Neural progenitor cell (in vitro differentiated cells): ENCODE measurements around the gene EPHB2. TPM values are rescaled to one million over a fixed set of nuclear protein-coding genes. Genes with fewer than 3 reads are reported as not detected.

Source experiments
- DNase-seq: peaks from one replicate; pipeline ENCODE4 v3.0.0-alpha.2; 2016; ENCODE audit warnings: low spot score
- H2AFZ ChIP-seq: fragments of 200-600 bp; sonication (generic); replicated peaks from 2 replicates; pipeline ENCODE4 v1.6.1; 2016; ENCODE audit warnings: antibody characterized with exemption
- H3F3A ChIP-seq: fragments of 200-600 bp; sonication (generic); 2 replicates; pipeline ENCODE4 v1.6.1; 2016; ENCODE audit warnings: antibody characterized with exemption, low read depth
- H3K27ac ChIP-seq: fragments of 200-600 bp; sonication (generic); 2 replicates; pipeline ENCODE4 v1.5.1; 2016; ENCODE audit warnings: mild to moderate bottlenecking
- H3K27me3 ChIP-seq: fragments of 200-600 bp; sonication (generic); 2 replicates; pipeline ENCODE4 v1.6.1; 2016; ENCODE audit warnings: mild to moderate bottlenecking, moderate library complexity
- H3K36me3 ChIP-seq: fragments of 200-600 bp; sonication (generic); 2 replicates; pipeline ENCODE4 v1.5.1; 2016
- H3K4me1 ChIP-seq: fragments of 200-600 bp; sonication (generic); 2 replicates; pipeline ENCODE4 v1.6.1; 2016; ENCODE audit warnings: mixed run types
- H3K4me2 ChIP-seq: fragments of 200-600 bp; sonication (generic); 2 replicates; pipeline ENCODE4 v1.6.1; 2016
- H3K4me3 ChIP-seq: fragments of 200-600 bp; sonication (generic); 2 replicates; pipeline ENCODE4 v1.5.1; 2016
- H3K79me2 ChIP-seq: fragments of 200-600 bp; sonication (generic); 2 replicates; pipeline ENCODE4 v1.6.1; 2016; ENCODE audit warnings: low read depth
- H3K9ac ChIP-seq: fragments of 200-600 bp; sonication (generic); 2 replicates; pipeline ENCODE4 v1.6.1; 2016
- H3K9me3 ChIP-seq: fragments of 200-600 bp; sonication (generic); 2 replicates; pipeline ENCODE4 v1.5.1; 2016; ENCODE audit warnings: low read depth
- H4K20me1 ChIP-seq: fragments of 200-600 bp; sonication (generic); 2 replicates; pipeline ENCODE4 v1.6.1; 2016; ENCODE audit warnings: low read depth
- H3K27ac Mint-ChIP-seq: 3 replicates; pipeline ENCODE4 v1.8.0; 2021; ENCODE audit warnings: mixed read lengths
- H3K27me3 Mint-ChIP-seq: 2 replicates; pipeline ENCODE4 v1.8.0; 2022; ENCODE audit warnings: low read depth, mild to moderate bottlenecking, inconsistent platforms, moderate library complexity, mixed read lengths; ENCODE audit not compliant: insufficient read depth
- H3K36me3 Mint-ChIP-seq: 3 replicates; pipeline ENCODE4 v1.8.0; 2021; ENCODE audit warnings: mixed read lengths
- H3K4me1 Mint-ChIP-seq: 3 replicates; pipeline ENCODE4 v1.8.0; 2021; ENCODE audit warnings: mixed read lengths
- H3K4me3 Mint-ChIP-seq: 3 replicates; pipeline ENCODE4 v1.8.0; 2021; ENCODE audit warnings: mild to moderate bottlenecking, moderate library complexity, mixed read lengths
- H3K9me3 Mint-ChIP-seq: 3 replicates; pipeline ENCODE4 v1.8.0; 2020; ENCODE audit warnings: mixed read lengths
- EZH2 ChIP-seq: fragments of 200-600 bp; sonication (generic); IDR thresholded peaks from 2 replicates; pipeline ENCODE4 v1.6.1; 2017; ENCODE audit warnings: antibody characterized with exemption, mild to moderate bottlenecking, moderate library complexity
- EZH2phosphoT487 ChIP-seq: fragments of 200-600 bp; sonication (generic); IDR thresholded peaks from 2 replicates; pipeline ENCODE4 v1.6.1; 2017; ENCODE audit warnings: antibody characterized with exemption
- total RNA-seq: library from RNA; depleted of rRNA; stranded (reverse); fragments of >200 nt; gene quantifications from 2 replicates; pipeline ENCODE4 v1.2.3, GENCODE V29; 2015; ENCODE audit warnings: low replicate concordance
- TF ChIP-seq, protein P1 (sequence below): fragments of 200-600 bp; sonication (generic); IDR thresholded peaks from 2 replicates; pipeline ENCODE4 v1.5.1; 2017; ENCODE audit warnings: antibody characterized with exemption, mild to moderate bottlenecking

Gene EPHB2
- total RNA-seq, 1 donor from 2014 or later = 38.3 TPM

DNA sequence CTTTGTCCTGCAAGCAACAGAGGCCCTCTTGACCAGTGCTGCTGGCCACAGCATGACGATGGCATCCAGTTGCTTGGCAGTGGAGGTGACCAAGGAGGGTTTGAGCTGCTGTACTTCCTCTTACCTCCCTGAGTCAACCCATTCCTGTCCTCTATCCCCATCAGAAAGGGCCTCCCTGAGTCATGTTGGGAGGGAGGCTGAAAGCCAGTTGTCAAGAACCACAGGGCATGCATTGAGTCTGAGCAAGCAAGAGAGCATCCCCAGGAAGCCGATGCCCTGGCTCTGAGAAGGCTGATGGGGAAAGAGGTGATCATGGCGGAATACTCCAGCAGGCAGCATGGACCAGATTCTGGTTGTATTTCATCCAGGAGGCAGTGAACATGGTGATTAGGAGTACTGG lies 192.5 kb downstream of the EPHB2 start:
- H2AFZ ChIP-seq = no peak overlapping the region
- H4K20me1 ChIP-seq = no peaks in the 10 kb centered on the region
- no peak for DNase-seq
- H3K4me3 Mint-ChIP-seq = no peak overlapping the region
- no peak overlapping the region for H3K9ac ChIP-seq
- H3K4me2 ChIP-seq = no peak overlapping the region
- peaks cover 2% of the 10 kb centered on the region for H3K27me3 Mint-ChIP-seq
- H3K27ac ChIP-seq = no peak overlapping the region
- H3K36me3 Mint-ChIP-seq = peaks cover 15% of the 10 kb centered on the region
- no peaks in the 10 kb centered on the region for H3K9me3 Mint-ChIP-seq
- TF ChIP-seq EZH2 (no peak), EZH2phosphoT487 (no peak)
- TF ChIP-seq, protein P1, sequence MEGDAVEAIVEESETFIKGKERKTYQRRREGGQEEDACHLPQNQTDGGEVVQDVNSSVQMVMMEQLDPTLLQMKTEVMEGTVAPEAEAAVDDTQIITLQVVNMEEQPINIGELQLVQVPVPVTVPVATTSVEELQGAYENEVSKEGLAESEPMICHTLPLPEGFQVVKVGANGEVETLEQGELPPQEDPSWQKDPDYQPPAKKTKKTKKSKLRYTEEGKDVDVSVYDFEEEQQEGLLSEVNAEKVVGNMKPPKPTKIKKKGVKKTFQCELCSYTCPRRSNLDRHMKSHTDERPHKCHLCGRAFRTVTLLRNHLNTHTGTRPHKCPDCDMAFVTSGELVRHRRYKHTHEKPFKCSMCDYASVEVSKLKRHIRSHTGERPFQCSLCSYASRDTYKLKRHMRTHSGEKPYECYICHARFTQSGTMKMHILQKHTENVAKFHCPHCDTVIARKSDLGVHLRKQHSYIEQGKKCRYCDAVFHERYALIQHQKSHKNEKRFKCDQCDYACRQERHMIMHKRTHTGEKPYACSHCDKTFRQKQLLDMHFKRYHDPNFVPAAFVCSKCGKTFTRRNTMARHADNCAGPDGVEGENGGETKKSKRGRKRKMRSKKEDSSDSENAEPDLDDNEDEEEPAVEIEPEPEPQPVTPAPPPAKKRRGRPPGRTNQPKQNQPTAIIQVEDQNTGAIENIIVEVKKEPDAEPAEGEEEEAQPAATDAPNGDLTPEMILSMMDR = no peak
- H3K27me3 ChIP-seq = no peaks in the 10 kb centered on the region
- H3K27ac Mint-ChIP-seq = no peak overlapping the region
- H3K4me1 Mint-ChIP-seq = no peaks in the 10 kb centered on the region
- H3K9me3 ChIP-seq = no peaks in the 10 kb centered on the region
- no peaks in the 10 kb centered on the region for H3F3A ChIP-seq
- H3K36me3 ChIP-seq = no peaks in the 10 kb centered on the region
- H3K4me3 ChIP-seq = no peak overlapping the region
- H3K79me2 ChIP-seq = no peaks in the 10 kb centered on the region
- H3K4me1 ChIP-seq = no peaks in the 10 kb centered on the region

DNA sequence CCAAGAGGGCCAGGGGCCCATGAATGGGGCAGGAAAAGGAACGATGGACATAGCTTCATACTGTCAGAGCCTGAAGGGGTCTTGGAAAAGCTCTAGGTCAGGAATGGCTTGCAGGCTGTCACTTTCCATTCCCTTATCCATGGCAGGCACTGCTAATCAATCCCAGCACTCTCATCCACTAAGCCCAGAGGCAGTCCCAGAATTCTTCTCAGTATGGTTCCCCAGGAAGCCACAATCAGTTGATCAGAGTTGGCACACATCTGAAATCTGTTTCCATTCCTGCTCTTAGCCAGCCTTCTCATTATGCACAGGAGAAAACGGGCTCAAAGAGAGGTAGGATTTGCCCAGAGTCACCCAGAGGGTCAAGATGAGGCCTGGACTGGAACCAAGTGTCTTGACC lies 196.3 kb downstream of the EPHB2 start:
- Histone ChIP-seq H3K4me2 (no peak overlapping the region), H3K79me2 (no peaks in the 10 kb centered on the region), H3F3A (no peaks in the 10 kb centered on the region), H3K27ac (no peak overlapping the region), H3K36me3 (no peaks in the 10 kb centered on the region), H3K9me3 (no peaks in the 10 kb centered on the region), H3K4me1 (no peaks in the 10 kb centered on the region), H4K20me1 (no peaks in the 10 kb centered on the region), H3K27me3 (no peaks in the 10 kb centered on the region), H2AFZ (no peak overlapping the region), H3K4me3 (no peak overlapping the region), H3K9ac (no peak overlapping the region)
- Mint-ChIP-seq H3K4me1 (no peaks in the 10 kb centered on the region), H3K4me3 (no peak overlapping the region), H3K27me3 (peaks cover 2% of the 10 kb centered on the region), H3K27ac (no peak overlapping the region), H3K9me3 (no peaks in the 10 kb centered on the region), H3K36me3 (peaks cover 22% of the 10 kb centered on the region)
- no peak for TF ChIP-seq EZH2
- no peak for TF ChIP-seq EZH2phosphoT487
- TF ChIP-seq, protein P1 = no peak
- DNase-seq = no peak

GRCh38 chr1:22907528-22907927 lies 196.9 kb downstream of the EPHB2 start:
- no peak overlapping the region for H3K4me2 ChIP-seq
- H3K9me3 ChIP-seq = no peaks in the 10 kb centered on the region
- no peaks in the 10 kb centered on the region for H3K27me3 ChIP-seq
- H3K4me1 Mint-ChIP-seq = no peaks in the 10 kb centered on the region
- H3K9me3 Mint-ChIP-seq = no peaks in the 10 kb centered on the region
- no peak overlapping the region for H3K4me3 Mint-ChIP-seq
- H2AFZ ChIP-seq = no peak overlapping the region
- peaks cover 2% of the 10 kb centered on the region for H3K27me3 Mint-ChIP-seq
- TF ChIP-seq, protein P1 = no peak
- TF ChIP-seq EZH2 = no peak
- no peak overlapping the region for H3K9ac ChIP-seq
- H3K27ac ChIP-seq = no peak overlapping the region
- H3K4me1 ChIP-seq = no peaks in the 10 kb centered on the region
- H3K4me3 ChIP-seq = no peak overlapping the region
- peaks cover 22% of the 10 kb centered on the region for H3K36me3 Mint-ChIP-seq
- no peaks in the 10 kb centered on the region for H3K79me2 ChIP-seq
- no peaks in the 10 kb centered on the region for H3F3A ChIP-seq
- no peak overlapping the region for H3K27ac Mint-ChIP-seq
- H3K36me3 ChIP-seq = no peaks in the 10 kb centered on the region
- no peak for DNase-seq
- no peaks in the 10 kb centered on the region for H4K20me1 ChIP-seq
